Fibroblast of lung (primary cell): ENCODE data around the gene DMWD. TPM values are rescaled to one million over a fixed set of nuclear protein-coding genes. Genes with fewer than 3 reads are reported as not detected.

Experiments
- DNase-seq, 2 donors: peaks; one replicate each; pipeline versions ENCODE4 v3.0.0 to v3.0.0-alpha.2; 2010; ENCODE audit warnings: low read depth in 2 of 2
- H2AFZ ChIP-seq: 2 replicates; pipeline ENCODE4 v1.5.1; 2012; ENCODE audit warnings: low read length, control low read depth, inconsistent platforms
- H3K27ac ChIP-seq: 2 replicates; pipeline ENCODE4 v1.5.1; 2011; ENCODE audit warnings: low read length, control low read depth; ENCODE audit not compliant: insufficient read depth
- H3K27me3 ChIP-seq: 2 replicates; pipeline ENCODE4 v1.5.1; 2011; ENCODE audit warnings: mild to moderate bottlenecking, low read length; ENCODE audit not compliant: control insufficient read depth, insufficient read depth
- H3K36me3 ChIP-seq: 2 replicates; pipeline ENCODE4 v1.5.1; 2011; ENCODE audit warnings: low read length; ENCODE audit not compliant: control insufficient read depth, insufficient read depth
- H3K4me1 ChIP-seq: 2 replicates; pipeline ENCODE4 v1.5.1; 2011; ENCODE audit warnings: low read length; ENCODE audit not compliant: control insufficient read depth, insufficient read depth; ENCODE audit errors: extremely low read depth
- H3K4me2 ChIP-seq: 2 replicates; pipeline ENCODE4 v1.5.1; 2011; ENCODE audit warnings: low read length, control low read depth; ENCODE audit not compliant: insufficient read depth; ENCODE audit errors: extremely low read depth
- H3K4me3 ChIP-seq, 4 experiments: fragments of 200-600 bp in 1 of 4; sonication (generic) in 1 of 4; replicated peaks in 1 of 4; 2 replicates each; pipeline ENCODE4 v1.5.1; 2011 to 2016; ENCODE audit warnings: low read length in 4 of 4, low read depth in 3 of 4, mild to moderate bottlenecking in 3 of 4, control low read depth in 2 of 4, inconsistent platforms in 1 of 4, mixed read lengths in 1 of 4; ENCODE audit not compliant: insufficient read depth in 1 of 4; ENCODE audit errors: control extremely low read depth in 1 of 4
- H3K79me2 ChIP-seq: 2 replicates; pipeline ENCODE4 v1.5.1; 2012; ENCODE audit warnings: mild to moderate bottlenecking, low read length, inconsistent platforms; ENCODE audit not compliant: control insufficient read depth, insufficient read depth
- H3K9ac ChIP-seq: 2 replicates; pipeline ENCODE4 v1.5.1; 2011; ENCODE audit warnings: mild to moderate bottlenecking, low read length, control low read depth; ENCODE audit not compliant: insufficient read depth
- H3K9me3 ChIP-seq: 2 replicates; pipeline ENCODE4 v1.5.1; 2012; ENCODE audit warnings: low read depth, low read length; ENCODE audit not compliant: control insufficient read depth, insufficient read depth
- H4K20me1 ChIP-seq: 2 replicates; pipeline ENCODE4 v1.5.1; 2011; ENCODE audit warnings: low read length; ENCODE audit not compliant: control insufficient read depth, insufficient read depth; ENCODE audit errors: extremely low read depth
- EZH2 ChIP-seq: IDR thresholded peaks from 2 replicates; pipeline ENCODE4 v1.5.1; 2012; ENCODE audit warnings: low read length, control low read depth, mild to moderate bottlenecking; ENCODE audit errors: missing control alignments
- polyA minus RNA-seq: library from RNA; depleted of rRNA, polyadenylated mRNA; stranded (reverse); fragments of >200 nt; gene quantifications from 2 replicates; pipeline ENCODE4 v1.2.3, GENCODE V29; 2011; ENCODE audit warnings: low replicate concordance
- polyA plus RNA-seq, 2 donors: library from polyadenylated mRNA; depleted of rRNA in 1 of 2; stranded (reverse) in 1 of 2; unstranded in 1 of 2; fragments of >200 nt; gene quantifications; 2 replicates each; pipeline ENCODE4 v1.2.1, GENCODE V29; 2011 to 2012; ENCODE audit warnings: missing spikeins in 1 of 2
- total RNA-seq: library from RNA; depleted of rRNA; stranded (reverse); fragments of >200 nt; gene quantifications from 2 replicates; pipeline ENCODE4 v1.2.1, GENCODE V29; 2014
- TF ChIP-seq, protein P1 (sequence below), 2 donors: IDR thresholded peaks in 1 of 2; conservative IDR thresholded peaks in 1 of 2; 1 replicate in 1 of 2; 2 replicates in 1 of 2; pipeline ENCODE4 v1.5.1; 2011 to 2012; ENCODE audit warnings: low read length in 2 of 2, control low read depth in 1 of 2, inconsistent platforms in 1 of 2, low read depth in 1 of 2, mild to moderate bottlenecking in 1 of 2

DMWD gene, protein sequence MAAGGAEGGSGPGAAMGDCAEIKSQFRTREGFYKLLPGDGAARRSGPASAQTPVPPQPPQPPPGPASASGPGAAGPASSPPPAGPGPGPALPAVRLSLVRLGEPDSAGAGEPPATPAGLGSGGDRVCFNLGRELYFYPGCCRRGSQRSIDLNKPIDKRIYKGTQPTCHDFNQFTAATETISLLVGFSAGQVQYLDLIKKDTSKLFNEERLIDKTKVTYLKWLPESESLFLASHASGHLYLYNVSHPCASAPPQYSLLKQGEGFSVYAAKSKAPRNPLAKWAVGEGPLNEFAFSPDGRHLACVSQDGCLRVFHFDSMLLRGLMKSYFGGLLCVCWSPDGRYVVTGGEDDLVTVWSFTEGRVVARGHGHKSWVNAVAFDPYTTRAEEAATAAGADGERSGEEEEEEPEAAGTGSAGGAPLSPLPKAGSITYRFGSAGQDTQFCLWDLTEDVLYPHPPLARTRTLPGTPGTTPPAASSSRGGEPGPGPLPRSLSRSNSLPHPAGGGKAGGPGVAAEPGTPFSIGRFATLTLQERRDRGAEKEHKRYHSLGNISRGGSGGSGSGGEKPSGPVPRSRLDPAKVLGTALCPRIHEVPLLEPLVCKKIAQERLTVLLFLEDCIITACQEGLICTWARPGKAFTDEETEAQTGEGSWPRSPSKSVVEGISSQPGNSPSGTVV
- total RNA-seq (24.4 and 33.5 TPM in 2 replicates), polyA plus RNA-seq (18.1 and 18.7 TPM in 2 replicates), polyA minus RNA-seq (35.3 and 47.5 TPM in 2 replicates)
- polyA plus RNA-seq (2012) = 29.9 and 30.0 TPM in 2 replicates

DNA sequence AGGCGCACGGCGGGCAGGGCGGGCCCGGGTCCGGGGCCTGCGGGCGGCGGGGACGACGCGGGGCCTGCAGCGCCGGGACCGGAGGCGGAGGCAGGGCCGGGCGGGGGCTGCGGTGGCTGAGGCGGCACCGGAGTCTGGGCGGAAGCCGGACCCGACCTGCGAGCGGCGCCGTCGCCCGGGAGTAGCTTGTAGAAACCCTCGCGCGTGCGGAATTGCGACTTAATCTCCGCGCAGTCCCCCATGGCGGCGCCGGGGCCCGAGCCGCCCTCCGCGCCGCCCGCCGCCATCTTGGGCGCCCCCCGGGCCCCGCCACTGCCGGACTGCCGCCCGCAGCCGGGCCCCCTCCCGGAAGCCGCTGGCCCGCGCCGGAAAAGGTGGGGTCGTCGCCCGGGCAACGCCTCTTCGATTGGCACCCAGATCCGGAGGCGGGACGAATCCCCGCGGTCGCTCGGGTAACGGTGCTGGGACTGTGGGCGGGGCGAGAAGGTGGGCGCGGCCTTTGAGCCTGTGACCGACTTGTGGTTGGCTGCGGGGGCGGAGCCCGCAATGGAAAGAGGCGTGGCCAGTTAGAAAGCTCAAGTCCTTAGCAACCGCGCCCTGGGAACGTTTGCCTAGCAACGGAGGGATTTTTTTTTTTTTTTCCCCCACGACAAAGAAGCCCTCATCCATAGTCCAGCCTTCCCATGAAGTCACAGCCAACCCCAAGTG lies at the start of gene DMWD:
Gene DMWD, minus strand, starts transcription at position 376 of the 708 bp plus-strand sequence. Its CDS starts 89 bp downstream, at position 287.
- TF ChIP-seq EZH2 = no peak
- TF ChIP-seq, protein P1, sequence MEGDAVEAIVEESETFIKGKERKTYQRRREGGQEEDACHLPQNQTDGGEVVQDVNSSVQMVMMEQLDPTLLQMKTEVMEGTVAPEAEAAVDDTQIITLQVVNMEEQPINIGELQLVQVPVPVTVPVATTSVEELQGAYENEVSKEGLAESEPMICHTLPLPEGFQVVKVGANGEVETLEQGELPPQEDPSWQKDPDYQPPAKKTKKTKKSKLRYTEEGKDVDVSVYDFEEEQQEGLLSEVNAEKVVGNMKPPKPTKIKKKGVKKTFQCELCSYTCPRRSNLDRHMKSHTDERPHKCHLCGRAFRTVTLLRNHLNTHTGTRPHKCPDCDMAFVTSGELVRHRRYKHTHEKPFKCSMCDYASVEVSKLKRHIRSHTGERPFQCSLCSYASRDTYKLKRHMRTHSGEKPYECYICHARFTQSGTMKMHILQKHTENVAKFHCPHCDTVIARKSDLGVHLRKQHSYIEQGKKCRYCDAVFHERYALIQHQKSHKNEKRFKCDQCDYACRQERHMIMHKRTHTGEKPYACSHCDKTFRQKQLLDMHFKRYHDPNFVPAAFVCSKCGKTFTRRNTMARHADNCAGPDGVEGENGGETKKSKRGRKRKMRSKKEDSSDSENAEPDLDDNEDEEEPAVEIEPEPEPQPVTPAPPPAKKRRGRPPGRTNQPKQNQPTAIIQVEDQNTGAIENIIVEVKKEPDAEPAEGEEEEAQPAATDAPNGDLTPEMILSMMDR (conservative IDR thresholded peaks at IDR 0.05 in 1 of 2, IDR thresholded peaks at IDR 0.05 in 1 of 2; ENCODE audit: low read depth in 1 of 2, low read length in 2 of 2) = no peak
- Histone ChIP-seq H2AFZ (no peak within 1 kb of the TSS), H3K27ac (peak within 1 kb of the TSS; percentile 69), H3K4me1 (peaks cover 8% of the 10 kb centered on the region), H3K36me3 (peaks cover 8% of the 10 kb centered on the region), H3K27me3 (no peaks in the 10 kb centered on the region), H3K4me3 (peak within 1 kb of the TSS; percentile 91 to 97 (median 94)), H3K4me2 (peak within 1 kb of the TSS; percentile 91), H3K9me3 (no peaks in the 10 kb centered on the region), H4K20me1 (no peaks in the 10 kb centered on the region), H3K9ac (peak within 1 kb of the TSS; percentile 92), H3K79me2 (peaks cover 19% of the 10 kb centered on the region)
- peak; percentile 95 to 98 for DNase-seq

DNA sequence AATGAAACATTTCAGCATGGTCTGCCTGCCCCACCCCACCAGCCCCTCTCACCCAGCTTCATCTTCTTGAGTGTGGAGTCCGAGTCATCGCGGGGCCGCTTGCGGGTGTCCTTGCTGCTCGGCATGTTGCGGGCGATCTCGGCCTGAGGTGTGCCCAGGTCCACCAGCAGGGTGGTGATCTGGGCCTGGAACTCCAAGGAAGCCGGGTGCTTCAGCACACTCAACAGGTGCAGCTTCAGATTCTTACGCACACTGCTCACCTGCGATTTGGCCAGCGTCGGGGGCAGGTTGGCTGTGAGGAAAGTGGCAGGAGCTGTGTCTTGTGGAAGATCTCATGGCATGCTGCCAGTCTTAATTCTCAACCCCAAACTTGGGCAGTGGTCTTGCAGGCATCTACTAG lies 49.6 kb upstream of the DMWD start:
- Histone ChIP-seq H3K9me3 (no peaks in the 10 kb centered on the region), H3K36me3 (peaks cover 20% of the 10 kb centered on the region)
- no peak for TF ChIP-seq EZH2
- TF ChIP-seq, protein P1 (conservative IDR thresholded peaks at IDR 0.05 in 1 of 2, IDR thresholded peaks at IDR 0.05 in 1 of 2; ENCODE audit: low read depth in 1 of 2, low read length in 2 of 2) = no peak

DNA sequence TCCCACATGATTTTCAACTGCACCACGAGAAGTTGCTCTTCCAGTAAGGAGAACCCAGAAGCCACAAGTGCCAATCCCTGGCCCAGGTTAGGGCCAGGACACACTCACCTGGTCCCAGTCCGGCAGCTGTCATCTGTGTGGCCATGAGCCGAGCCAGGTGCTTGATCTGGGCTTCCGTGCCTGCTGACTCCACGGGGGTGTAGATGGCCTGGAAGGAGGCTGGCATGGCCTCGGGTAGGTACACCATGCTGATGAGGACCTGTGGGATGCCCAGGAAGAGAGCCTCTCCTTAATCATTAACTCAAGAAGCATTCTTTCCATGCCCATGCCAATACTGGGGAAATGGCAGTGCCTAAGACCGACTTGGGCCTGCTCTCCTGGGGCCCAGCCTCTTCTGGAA lies 42.3 kb upstream of the DMWD start:
- Histone ChIP-seq H4K20me1 (no peaks in the 10 kb centered on the region), H3K79me2 (no peaks in the 10 kb centered on the region), H3K9me3 (no peaks in the 10 kb centered on the region), H3K27me3 (no peaks in the 10 kb centered on the region), H3K4me3 (no peak overlapping the region), H3K36me3 (peaks cover 21% of the 10 kb centered on the region), H3K4me1 (no peaks in the 10 kb centered on the region), H3K9ac (no peak overlapping the region), H3K4me2 (no peak overlapping the region), H2AFZ (no peak overlapping the region), H3K27ac (no peak overlapping the region)
- DNase-seq = no peak
- TF ChIP-seq EZH2 = no peak
- TF ChIP-seq, protein P1 (conservative IDR thresholded peaks at IDR 0.05 in 1 of 2, IDR thresholded peaks at IDR 0.05 in 1 of 2; ENCODE audit: low read depth in 1 of 2, low read length in 2 of 2) = no peak

More for the DNA sequence above, 49.6 kb upstream of the DMWD start:
- Histone ChIP-seq H4K20me1 (no peaks in the 10 kb centered on the region), H3K4me3 (no peak overlapping the region), H3K27ac (no peak overlapping the region), H3K79me2 (no peaks in the 10 kb centered on the region), H3K9ac (no peak overlapping the region), H2AFZ (no peak overlapping the region), H3K4me1 (no peaks in the 10 kb centered on the region), H3K27me3 (no peaks in the 10 kb centered on the region), H3K4me2 (no peak overlapping the region)
- no peak for DNase-seq
